Measurements from ENCODE around the gene ASCC3.

ASCC3 gene

DNA sequence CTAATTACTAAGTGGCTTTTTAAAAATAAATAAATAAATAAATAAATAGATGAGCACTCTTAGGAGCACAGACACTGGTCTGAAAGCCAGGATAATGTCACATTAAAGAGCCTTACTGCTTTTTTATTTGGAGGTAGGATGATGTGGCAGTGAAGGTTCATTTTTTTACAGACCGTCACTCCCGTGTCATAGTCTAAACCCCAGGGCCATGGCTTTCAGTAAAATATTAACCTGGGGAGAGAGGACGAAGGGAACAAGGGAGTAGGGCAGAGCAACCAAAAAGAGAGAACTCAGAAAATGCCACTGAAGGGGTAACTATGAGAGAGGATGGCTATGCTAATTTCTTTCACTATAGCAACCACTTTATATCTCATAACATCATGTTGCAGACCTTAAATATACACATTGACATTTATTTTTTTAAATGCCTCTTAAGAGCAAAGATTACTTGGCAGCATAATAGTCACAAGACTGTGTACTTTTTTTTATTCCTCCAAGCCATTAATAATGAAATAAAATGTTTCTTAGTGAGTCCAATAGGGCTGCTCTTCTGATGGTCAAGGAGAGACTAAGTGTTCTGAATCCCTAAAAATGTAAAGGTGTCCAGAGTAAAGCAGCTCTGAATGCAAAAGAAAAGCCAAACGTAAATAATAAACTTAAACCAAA is 315.6 kb downstream of the ASCC3 start:
- DNase-seq: no peak

DNA sequence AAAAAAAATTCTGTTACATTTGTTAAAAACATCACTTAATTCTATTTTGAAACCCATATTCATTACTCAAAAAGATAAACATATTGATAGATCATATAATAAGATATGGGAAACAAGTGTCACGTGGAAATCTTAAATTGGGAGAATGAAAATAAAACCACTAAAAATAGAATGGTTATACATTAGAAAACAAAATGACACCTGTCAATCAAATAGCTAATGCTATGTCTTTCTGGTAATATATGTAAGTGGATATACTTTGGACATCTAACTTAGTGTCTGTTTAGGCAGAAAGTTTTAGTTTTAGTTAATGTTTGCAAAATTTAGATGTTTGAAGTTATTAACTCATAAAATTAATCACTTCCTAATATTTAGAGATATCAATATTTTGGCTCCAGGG is 321.3 kb downstream of the ASCC3 start:
- DNase-seq: no peak

DNA sequence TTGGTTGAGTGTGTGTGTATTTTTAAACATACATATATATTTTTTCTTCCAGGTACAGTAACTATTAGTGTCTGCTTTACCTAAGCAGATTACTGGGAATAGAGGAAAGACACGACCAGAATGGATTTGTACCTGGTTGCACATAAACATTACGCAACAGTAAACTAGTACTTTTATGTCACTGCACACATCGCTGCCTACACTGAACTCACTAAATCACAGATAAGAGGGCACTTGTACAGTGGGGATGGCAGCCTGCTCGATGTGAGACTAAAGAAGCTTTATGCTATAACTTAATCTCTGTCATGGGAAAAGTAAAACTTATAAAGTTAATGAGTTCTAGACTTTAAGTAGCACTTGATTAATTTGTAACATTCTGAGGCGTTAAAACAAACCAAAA is 326.9 kb downstream of the ASCC3 start:
- no peak for DNase-seq

DNA sequence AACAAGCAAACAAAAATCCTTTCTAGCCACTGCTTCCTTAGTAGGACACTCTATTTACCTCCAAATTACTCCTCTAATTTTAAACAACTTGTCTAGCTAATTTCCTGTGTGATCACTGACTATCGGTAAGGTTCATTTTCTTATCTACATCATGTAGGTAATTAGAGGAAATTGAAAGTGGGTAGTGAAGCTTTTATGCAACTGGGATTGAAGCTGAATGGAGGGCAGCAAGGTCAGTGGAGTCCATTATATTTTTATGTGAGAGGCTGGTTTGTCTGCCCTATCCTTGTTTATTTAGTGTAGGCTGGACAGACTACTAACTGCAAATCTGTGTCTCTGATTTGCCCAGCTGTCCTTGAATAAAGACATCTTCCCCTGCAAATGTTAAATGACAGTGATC is 327.9 kb downstream of the ASCC3 start:
- DNase-seq: no peak

DNA sequence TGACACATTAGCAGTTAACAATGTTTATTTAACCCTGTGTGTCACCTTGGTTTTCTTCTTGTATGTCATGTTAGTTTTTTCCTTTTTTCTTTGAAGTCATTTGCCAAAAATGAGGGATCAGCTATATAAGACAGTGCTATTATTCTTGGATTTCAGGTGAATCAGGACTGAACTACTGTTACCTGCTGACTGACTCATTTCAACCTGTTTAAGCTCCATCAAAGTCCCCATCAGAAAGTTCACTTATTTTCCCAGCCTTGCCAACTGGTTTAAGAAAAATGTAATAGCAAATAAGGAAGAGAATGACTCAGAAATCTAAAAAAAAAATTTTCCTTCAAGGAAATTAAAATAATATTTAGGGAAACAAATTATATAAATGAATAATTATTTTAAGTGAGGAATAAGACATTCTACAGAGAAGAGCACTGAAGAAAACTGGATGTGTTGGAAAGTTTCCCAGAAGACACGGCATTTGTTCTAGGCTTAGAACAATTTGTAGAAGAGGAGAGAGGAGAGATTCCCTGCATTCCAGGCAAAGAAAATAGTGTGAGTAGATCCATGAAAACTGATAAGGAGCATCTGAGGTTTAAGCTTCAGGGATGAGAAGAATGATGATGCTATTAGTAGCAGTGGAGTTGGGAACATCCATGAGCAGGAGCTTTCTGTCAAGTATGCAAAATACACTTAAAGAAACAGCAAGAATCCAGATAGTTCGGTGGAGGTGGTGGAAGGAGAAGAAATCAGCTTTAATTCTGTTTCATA is 331.5 kb downstream of the ASCC3 start:
- DNase-seq: no peak

DNA sequence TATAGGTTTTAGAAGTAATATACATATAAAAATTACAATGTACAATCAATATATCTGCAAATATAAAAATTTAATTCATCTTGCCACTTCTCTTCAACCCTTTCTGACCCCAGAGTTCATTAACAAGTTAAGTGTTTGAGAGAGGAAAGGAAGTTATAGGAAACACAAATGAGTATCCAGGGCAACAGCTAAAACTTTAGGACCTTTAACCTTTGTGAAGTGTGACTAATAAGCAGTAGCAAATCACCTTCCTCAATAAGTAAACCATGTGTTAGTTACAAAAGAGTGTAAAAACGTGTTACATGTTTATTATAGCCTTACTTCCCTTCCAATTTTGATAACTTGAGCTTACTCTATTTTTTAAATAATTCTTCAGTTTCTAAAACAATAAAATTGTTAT is 343.0 kb downstream of the ASCC3 start:
- no peak for DNase-seq

DNA sequence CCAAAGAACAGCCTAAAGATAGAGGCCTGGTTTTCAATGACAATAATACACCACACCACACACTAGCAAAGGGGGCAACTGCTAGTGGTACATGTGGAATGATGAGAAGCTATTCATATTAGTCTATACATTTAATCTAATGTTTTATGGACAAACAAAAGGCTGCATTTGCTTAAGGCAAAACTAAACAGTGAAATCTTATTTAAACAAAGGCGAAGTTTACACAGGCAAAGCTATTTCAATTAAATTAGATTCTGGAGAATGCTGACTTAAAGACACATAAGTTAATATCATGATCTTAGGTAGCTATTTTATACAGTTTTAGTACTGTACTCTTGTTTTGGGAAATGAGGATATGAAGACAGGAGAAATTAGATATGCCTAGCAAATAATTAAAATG is 362.5 kb downstream of the ASCC3 start:
- no peak for DNase-seq

DNA sequence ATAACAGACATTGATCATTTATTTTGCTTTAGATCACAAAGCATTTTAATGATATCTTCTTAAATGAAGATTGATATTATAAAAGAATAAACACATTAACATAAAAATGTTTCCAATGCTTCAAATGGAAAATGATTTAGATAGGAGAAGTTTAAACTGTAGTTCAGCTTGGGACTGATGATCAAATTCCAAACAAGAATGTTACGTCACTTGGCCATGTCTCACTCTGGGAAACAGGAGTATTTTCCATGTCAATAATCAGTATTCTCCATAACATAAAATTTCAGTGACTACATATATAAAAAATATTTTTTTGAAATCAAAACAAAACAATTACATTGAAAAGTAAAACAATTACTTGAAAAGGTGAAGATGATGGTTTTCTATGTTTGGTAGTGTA is 363.5 kb downstream of the ASCC3 start:
- no peak for DNase-seq

DNA sequence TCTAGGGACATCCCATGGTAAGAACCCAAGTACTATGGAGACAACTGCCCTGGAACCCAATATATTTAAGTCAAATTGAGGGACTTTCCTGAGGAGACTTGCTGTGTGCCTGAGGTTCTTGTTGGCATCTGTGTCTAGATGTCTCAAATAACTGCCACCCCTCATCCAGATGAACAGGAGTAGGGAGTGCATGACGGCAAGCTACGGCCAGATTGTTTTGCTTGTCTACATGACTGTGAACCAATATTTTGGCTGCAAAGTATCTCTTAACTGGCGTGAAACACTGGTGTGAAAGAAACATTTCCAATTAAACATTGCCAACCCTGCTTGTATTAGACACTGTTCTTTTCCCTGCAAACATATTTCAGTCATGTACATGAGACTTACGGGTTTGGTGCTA is 364.0 kb downstream of the ASCC3 start:
- DNase-seq: no peak

DNA sequence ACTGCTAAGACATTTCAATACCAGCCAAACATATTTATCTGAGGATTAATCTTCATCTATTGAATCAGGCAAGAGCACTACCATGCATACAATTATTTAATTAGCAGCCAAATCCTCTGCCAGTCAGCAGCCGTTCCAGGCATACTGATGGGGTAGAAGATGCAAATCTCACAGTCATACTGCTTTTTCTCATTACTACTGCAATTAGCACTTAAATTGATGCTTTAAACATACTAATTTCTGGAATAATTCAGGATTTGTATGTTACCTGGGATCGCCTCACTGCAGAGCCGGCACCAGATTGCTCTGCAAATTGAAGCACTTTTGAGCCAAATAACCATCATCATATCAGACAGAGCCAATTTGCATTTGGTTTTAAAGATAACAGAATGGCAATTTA is 366.5 kb downstream of the ASCC3 start:
- no peak for DNase-seq

DNA sequence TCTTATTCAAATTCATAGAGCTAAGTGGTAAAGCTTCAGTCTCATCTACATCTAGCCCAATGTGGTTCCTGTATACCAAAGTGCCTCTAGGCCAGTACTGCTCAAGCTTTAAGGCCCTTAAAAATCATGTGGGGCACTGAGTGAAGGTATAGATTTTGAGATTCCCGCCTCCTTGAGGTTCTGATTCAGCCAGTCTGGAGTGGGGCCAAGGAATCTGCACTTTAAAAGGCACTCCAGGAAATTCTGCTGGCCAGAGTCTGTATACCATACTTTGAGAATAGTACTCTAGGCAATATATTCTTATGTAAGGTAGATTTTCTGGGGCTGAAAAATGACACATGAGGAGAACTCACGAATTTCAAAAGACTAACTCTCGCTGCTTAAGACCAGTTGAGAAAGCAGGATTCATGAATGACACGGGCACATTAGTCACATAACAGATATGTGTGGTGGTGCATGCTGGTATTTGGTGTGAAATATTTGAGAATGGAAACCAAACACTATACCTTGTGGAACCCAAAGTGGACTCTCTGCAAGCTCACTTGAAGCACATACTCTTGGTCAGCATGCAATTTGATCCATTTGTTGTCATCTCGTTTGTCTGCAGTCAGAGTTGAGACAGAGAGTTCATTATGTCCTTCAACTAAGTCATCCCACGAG is 368.8 kb downstream of the ASCC3 start:
- no peak for DNase-seq

DNA sequence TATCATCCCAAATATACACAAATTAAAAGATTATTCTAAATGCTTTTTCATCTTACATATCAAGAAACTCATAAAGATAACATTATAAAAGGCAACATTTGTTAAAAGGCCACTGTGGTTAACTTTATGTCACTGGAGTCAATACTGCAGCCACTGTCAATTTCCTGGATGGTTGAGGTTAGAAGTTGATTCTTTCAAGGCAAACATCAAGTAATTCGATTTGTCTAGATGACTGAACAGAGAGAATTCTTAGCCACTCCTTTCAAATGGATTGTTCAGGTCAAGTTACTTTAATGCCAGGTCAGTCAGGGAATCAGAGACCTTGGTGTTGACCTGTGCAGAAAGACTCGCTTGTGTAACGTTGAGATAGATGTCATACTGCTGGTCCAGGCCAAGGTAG is 372.0 kb downstream of the ASCC3 start:
- no peak for DNase-seq

DNA sequence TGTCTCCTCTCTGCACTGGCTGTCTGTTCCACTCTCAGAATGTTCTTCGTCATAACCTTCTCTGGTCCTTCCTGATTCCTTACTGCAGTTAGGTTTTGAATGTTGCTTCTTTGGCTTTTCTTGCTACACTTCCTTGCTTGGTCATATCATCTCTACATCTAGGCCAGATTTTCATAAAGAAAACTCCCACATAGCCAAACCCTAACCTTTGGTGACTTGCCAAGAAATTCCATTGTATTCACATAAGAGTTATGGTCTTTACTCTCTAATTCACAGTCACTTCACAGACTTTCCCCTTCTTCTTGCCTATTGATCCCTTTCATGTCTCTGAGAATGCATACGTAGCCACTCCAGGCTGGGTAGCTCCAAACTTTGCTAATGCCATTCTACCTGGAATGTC is 374.5 kb downstream of the ASCC3 start:
- DNase-seq: no peak

DNA sequence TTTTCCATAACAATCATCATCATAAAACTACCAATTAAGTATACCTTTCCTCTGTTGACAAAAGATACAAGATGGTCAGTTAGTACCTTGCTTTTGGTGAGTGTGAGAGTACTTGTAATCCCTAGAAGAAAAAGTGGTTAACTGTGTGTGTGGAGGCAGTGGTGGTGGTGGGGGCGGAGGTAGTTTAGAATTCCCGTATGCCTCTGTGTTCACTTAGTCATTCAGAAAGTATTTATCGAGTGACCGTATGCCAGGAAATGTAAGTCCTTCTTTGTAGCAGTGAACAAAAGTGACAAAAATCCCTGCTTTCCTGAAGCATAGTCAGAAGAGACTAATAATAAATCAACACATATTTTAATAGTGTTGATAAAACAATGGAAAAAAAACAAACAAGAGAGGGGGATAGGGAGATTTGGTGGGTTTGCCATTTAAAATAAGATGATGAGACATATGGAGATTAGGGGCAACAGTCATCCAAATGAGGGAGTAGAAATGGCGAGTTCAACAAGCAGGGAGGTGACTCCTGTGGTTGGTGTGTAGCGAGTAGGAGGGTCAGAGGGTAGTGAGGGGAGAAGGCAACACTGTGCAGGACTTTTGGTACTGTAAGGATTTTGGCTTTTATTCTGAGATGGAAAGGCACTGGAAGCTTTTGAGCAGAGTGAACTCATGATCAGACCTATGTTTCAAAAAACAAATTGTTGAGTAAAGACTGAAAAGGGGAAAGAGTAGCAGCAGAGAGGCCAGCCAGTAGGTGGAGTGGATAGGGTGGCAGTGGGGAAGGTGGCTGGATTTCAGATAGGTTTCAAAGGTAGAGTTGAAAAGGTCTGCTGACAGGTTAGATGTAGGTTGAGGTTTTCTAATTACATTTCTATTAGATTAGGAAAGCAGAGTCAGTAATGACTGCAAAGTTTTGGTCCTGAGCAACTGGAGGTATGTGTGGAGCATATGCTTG is 376.1 kb downstream of the ASCC3 start:
- DNase-seq: no peak

DNA sequence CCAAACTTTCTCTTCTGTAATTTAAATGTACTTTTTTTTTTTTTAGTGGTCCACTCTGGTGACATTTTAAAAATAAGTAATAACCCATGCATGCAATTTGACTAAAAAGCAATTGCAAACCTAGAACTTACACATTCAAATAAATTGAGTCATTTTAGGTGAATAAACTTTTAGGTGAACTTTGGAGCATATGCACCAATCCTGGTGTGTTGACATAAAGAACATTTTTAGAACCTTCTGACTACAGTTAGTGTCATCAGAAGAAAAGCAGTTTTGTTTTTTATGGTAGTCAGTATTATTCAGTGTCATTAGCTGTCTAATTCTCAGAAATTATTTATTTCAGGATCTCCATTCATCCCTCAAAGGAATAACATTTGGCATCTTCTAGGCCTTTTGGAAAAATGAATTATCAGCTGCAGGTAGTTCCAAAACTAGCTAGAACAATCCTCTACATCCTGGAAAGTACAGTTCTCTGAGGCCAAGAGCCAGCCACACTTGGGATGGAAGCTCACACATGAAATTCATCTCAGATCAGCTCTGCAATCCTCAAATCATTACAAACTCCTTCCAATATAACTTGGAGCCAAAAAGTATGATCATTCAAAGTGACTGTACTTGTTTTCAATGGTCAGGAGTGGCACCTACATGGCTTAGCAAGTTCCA is 378.0 kb downstream of the ASCC3 start:
- no peak for DNase-seq

DNA sequence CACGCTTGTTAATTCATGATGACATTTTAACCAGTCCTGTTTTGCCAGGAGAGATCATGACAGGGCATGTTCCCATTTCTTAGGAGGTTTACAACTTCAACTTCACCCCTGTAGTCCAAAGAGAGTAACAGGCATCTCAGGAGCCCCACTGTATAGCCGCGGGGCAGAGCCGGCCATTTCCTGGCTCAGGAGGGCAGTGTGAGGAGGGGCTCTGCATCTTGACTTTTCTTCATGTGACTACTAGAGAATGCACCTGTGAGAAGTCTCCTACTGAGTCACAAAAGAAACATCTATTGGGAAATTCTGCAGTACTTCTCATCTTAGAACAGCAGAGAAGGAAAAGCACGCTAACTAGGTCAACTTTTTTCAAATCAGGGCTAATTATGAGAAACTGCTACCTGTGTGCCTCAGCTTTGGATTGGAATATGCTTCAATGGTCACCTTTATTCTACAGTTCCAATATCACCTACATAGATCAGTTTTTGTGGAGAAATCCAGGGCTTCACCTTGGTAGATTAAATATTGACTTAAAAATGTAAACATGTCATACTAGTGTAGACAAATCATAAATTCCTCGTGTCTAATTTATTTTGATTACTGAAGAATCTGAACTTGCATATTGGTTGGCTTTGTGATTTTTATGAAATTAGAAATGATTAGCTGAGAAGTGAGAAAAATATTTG is 387.8 kb downstream of the ASCC3 start:
- DNase-seq: no peak

DNA sequence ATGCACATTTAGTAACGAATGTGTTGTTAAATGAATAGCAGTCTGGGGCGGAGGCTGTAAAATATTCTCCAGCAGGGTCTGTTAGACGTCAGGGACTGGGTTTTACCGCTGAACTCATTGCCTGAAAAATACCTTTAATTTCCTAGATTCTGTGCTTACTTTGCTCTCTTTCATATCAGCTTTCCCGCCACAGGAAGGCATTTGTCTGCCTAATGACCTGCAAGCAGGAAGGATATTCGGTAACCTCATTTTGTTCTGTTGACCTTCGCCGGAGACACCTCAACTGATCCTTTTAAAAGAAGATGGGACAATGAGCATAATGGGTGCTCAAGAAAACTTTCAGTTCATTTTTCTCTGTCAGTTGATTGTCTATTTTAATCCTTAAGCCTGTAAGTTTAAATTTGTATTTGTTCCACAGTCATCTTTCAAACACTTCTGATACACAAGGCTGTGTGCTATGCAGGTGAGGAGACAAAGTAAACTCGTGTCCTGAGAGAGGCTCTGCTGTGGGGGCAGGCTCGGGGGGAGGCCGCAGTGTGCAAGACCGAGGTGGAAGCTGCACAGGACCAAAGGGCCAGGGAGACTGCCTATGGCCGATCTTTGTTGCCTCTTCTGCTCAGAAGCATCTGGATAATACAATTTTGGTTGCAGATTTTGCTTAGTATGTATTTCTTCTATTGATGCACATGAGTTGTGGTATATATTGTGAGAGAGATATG is 389.0 kb downstream of the ASCC3 start:
- DNase-seq: no peak

DNA sequence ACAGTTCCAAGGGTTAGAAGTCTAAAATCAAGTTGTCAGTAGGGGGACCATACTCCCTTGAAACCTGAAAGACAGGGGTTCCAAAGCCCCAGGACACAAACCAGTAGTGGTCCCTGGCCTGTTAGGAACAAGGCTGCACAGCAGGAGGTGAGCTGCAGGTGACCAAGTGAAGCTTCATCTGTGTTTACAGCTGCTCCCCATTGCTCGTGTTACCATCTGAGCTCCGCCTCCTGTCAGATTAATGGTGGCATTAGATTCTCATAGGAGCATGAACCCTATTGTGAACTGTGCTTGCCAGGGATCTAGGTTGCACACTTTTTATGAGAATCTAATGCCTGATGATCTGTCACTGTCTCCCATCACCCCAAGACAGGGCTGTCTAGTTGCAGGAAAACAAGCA is 391.1 kb downstream of the ASCC3 start:
- DNase-seq: no peak

DNA sequence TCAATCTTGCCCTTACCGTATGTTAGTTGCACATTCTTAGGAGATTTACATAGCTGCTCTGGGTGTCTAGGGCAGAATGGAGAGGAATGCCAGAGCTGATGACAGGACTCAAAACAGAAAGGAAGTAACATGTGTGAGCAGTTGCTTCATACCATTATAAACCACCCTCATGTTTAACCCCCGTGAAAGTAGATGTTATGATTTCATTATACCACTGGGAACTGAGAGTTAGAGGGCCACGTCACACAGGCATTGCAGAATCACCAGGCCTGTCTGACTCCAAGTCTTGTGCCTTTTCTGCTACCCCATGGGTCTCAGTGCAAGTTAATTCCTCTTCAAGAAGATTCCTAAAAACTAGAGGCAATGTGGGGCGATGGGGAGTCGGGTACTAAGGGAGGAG is 392.9 kb downstream of the ASCC3 start:
- DNase-seq: no peak

DNA sequence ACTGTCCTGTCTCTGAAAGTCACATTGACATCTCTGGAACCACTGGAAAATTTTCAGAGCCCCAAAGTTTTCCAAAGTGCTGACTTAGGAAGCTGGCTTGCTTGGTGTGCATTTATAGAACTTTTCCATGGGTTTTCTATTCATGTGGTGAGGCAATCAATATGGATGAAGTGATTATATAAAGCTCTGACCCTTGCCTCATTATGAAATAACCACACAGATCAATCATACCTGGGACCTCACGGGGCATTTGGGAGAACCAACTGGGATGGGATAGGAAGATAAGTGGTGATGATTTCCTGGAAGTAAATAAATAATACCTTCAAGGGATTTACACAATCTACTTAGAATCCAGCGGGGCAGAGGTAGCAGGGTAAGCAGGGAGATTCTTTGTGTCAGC is 393.5 kb downstream of the ASCC3 start:
- DNase-seq: no peak

DNA sequence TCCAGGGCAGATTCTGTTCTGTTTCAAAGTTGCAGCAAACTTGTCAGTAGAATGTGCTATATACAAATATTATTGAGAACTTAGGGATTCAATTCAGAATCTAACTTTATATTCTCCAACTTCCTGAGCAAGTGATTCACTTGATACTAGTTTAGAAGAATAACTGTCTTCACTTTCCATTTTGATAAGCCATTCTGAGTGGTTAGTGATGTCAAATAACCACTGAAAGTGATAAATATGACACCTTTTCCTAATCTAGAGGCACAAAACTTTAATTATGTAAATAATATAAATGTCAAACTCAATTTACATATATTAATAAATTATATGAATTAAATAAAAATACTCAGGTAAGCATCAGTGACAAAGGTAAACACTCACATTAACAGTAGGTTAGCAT is 395.9 kb downstream of the ASCC3 start:
- no peak for DNase-seq
